Central memory CD8-positive, alpha-beta T cell (primary cell): ENCODE results near the gene STRIP2.
"Not testable (repeated sequence)": the region's sequence is repeated elsewhere in the genome, so short reads cannot be mapped to it uniquely, and the experiment has no call there.

Experiments used
- ATAC-seq: fragments of 150-1000 bp; cut with Tn5 transposase; replicated peaks from 2 replicates; pipeline ENCODE4 v1.10.0; 2022; ENCODE audit warnings: mild to moderate bottlenecking, moderate FRiP score, moderate number of reproducible peaks; ENCODE audit not compliant: poor library complexity, severe bottlenecking; ENCODE audit errors: extremely low read depth
- DNase-seq, 2 donors: peaks; one replicate each; pipeline ENCODE4 v3.0.0; 2021; ENCODE audit warnings: low spot score in 2 of 2
- H3K27ac Mint-ChIP-seq: one replicate; pipeline ENCODE4 v1.8.0; 2022; ENCODE audit warnings: low read depth, mild to moderate bottlenecking, moderate library complexity, mixed read lengths
- H3K27me3 Mint-ChIP-seq: one replicate; pipeline ENCODE4 v1.8.0; 2022; ENCODE audit warnings: mixed read lengths
- H3K36me3 Mint-ChIP-seq: one replicate; pipeline ENCODE4 v1.8.0; 2022; ENCODE audit warnings: mild to moderate bottlenecking, moderate library complexity, mixed read lengths; ENCODE audit not compliant: insufficient read depth
- H3K4me1 Mint-ChIP-seq: one replicate; pipeline ENCODE4 v1.8.0; 2022; ENCODE audit warnings: mixed read lengths
- H3K4me3 Mint-ChIP-seq: one replicate; pipeline ENCODE4 v1.8.0; 2022; ENCODE audit warnings: mild to moderate bottlenecking, moderate library complexity, mixed read lengths
- H3K9me3 Mint-ChIP-seq: one replicate; pipeline ENCODE4 v1.8.0; 2022; ENCODE audit warnings: mixed read lengths

STRIP2 gene

GRCh38 chr7:129447445-129447844 is 13.2 kb downstream of the STRIP2 start:
- not testable (repeated sequence) for H3K36me3 Mint-ChIP-seq, H3K27ac Mint-ChIP-seq

DNA sequence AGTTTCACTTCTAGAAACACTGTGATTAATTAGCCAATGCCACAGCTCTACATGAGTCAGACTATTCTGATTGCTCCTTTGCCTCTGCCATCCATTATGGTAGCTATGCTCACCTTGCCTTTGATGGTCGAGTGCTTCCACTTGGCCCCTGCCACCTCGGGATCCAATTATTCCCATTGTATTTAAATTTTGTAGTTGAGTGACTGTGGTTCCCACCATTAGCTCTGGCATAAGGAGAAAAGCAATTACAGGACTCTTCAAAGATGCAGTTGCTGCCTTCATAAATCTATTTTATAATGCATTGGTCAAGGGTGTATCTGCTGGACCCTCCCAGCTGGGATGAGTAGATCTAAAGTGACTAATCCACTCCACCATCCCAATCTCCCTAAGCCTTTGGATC is 14.4 kb downstream of the STRIP2 start:
- not testable (repeated sequence) for H3K27me3 Mint-ChIP-seq, H3K4me1 Mint-ChIP-seq

More at GRCh38 chr7:129447445-129447844, 13.2 kb downstream of the STRIP2 start:
- H3K27me3 Mint-ChIP-seq, H3K4me3 Mint-ChIP-seq, ATAC-seq, H3K4me1 Mint-ChIP-seq, H3K9me3 Mint-ChIP-seq, DNase-seq: not testable (repeated sequence)

DNA sequence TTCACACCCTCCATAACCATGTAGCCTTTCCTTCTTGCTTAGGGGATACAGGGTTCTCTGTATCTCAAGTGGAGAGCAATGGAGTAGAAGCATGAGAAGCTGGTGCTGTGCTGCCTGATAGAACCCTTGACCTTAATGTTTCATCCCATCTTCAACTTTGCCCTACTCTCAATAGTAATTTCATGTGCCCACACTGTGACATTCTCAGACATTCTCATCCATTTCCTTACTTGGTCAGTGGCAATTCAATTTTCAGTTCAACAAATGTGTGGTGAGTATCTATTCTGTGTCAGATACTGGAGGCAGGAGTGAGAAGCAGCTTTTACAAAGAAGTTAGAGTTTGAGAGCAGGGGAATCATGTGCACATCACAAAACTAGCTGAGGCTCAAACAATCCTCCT is 16.1 kb downstream of the STRIP2 start:
- no peak for DNase-seq
- no peaks in the 10 kb centered on the region for H3K36me3 Mint-ChIP-seq
- no peak for ATAC-seq
- no peak overlapping the region for H3K27ac Mint-ChIP-seq
- no peaks in the 10 kb centered on the region for H3K9me3 Mint-ChIP-seq
- no peaks in the 10 kb centered on the region for H3K27me3 Mint-ChIP-seq
- no peaks in the 10 kb centered on the region for H3K4me1 Mint-ChIP-seq
- H3K4me3 Mint-ChIP-seq, result no peak overlapping the region

More for the DNA sequence above, 14.4 kb downstream of the STRIP2 start:
- DNase-seq, ATAC-seq, H3K27ac Mint-ChIP-seq, H3K4me3 Mint-ChIP-seq, H3K36me3 Mint-ChIP-seq, H3K9me3 Mint-ChIP-seq: not testable (repeated sequence)

GRCh38 chr7:129452589-129453231 is 18.5 kb downstream of the STRIP2 start:
- Mint-ChIP-seq H3K9me3 (no peaks in the 10 kb centered on the region), H3K4me1 (no peaks in the 10 kb centered on the region), H3K4me3 (no peak overlapping the region), H3K36me3 (no peaks in the 10 kb centered on the region), H3K27ac (no peak overlapping the region), H3K27me3 (no peaks in the 10 kb centered on the region)
- no peak for DNase-seq
- ATAC-seq, result no peak

DNA sequence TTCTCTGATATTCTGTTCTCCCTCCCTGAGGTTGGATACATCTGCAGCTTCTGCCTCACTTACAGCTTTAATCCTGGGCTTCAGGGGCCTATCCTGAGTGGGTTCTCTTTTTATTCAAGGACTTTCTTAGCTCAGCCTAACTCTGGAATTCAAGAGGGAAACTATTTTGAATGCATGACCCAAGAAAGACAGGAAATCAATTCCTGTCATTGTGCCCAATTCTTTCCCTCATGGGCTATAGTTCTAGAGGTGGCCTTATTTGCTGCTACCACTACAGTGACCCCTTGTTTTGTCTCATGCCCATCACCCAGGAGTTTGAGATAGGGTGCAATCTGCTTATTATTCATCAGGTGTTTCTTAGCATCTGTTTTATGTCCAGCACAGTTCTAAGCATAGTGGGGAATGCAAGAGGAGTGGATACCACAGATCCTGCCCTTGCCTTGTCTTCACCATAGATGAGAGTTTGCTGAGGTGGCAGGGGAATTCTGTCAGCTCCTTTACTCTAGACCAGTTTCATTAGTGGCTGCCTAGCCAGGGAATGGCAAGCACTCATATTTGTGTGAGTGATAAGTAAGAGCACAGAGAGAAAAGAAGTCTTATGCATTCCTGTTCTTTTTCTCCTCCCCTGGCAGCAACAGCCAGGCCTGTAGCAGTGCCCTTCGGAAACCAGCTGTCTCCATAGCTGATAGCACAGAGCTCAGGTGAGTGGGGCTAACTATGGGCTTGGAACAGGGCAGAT is 19.4 kb downstream of the STRIP2 start:
- H3K4me3 Mint-ChIP-seq, result no peak overlapping the region
- H3K36me3 Mint-ChIP-seq, result no peaks in the 10 kb centered on the region
- H3K9me3 Mint-ChIP-seq, result no peaks in the 10 kb centered on the region
- no peak for DNase-seq
- ATAC-seq, result no peak
- H3K4me1 Mint-ChIP-seq, result no peaks in the 10 kb centered on the region
- H3K27me3 Mint-ChIP-seq, result no peaks in the 10 kb centered on the region
- no peak overlapping the region for H3K27ac Mint-ChIP-seq

- no peaks in the 10 kb centered on the region for H3K4me1 Mint-ChIP-seq
- H3K36me3 Mint-ChIP-seq, result no peaks in the 10 kb centered on the region
- no peak overlapping the region for H3K27ac Mint-ChIP-seq
- DNase-seq (no peak), ATAC-seq (no peak)
- no peak overlapping the region for H3K4me3 Mint-ChIP-seq
- no peaks in the 10 kb centered on the region for H3K9me3 Mint-ChIP-seq
- no peaks in the 10 kb centered on the region for H3K27me3 Mint-ChIP-seq
These were observed 20.0 kb downstream of the STRIP2 start for GRCh38 chr7:129454249-129454551.

- Mint-ChIP-seq H3K4me1 (no peaks in the 10 kb centered on the region), H3K36me3 (no peaks in the 10 kb centered on the region), H3K9me3 (no peaks in the 10 kb centered on the region), H3K27me3 (no peaks in the 10 kb centered on the region), H3K4me3 (no peak overlapping the region), H3K27ac (no peak overlapping the region)
- no peak for DNase-seq
- ATAC-seq, result no peak
These were observed 22.2 kb downstream of the STRIP2 start for GRCh38 chr7:129456421-129456820.

- Mint-ChIP-seq H3K36me3 (no peaks in the 10 kb centered on the region), H3K9me3 (no peaks in the 10 kb centered on the region), H3K4me1 (no peaks in the 10 kb centered on the region), H3K4me3 (no peak overlapping the region), H3K27ac (no peak overlapping the region), H3K27me3 (no peaks in the 10 kb centered on the region)
- no peak for DNase-seq
- ATAC-seq, result no peak
These were observed 22.9 kb downstream of the STRIP2 start for GRCh38 chr7:129457101-129457500.

- no peaks in the 10 kb centered on the region for H3K9me3 Mint-ChIP-seq
- DNase-seq (no peak), ATAC-seq (no peak)
- no peaks in the 10 kb centered on the region for H3K4me1 Mint-ChIP-seq
- H3K27me3 Mint-ChIP-seq, result no peaks in the 10 kb centered on the region
- H3K36me3 Mint-ChIP-seq, result no peaks in the 10 kb centered on the region
- H3K4me3 Mint-ChIP-seq, result no peak overlapping the region
- H3K27ac Mint-ChIP-seq, result no peak overlapping the region
These were observed 23.9 kb downstream of the STRIP2 start for GRCh38 chr7:129458171-129458570.

GRCh38 chr7:129461809-129462208 is 27.6 kb downstream of the STRIP2 start:
- Mint-ChIP-seq H3K9me3 (no peaks in the 10 kb centered on the region), H3K36me3 (no peaks in the 10 kb centered on the region), H3K4me3 (no peak overlapping the region), H3K27me3 (no peaks in the 10 kb centered on the region), H3K27ac (no peak overlapping the region), H3K4me1 (no peaks in the 10 kb centered on the region)
- no peak for DNase-seq
- no peak for ATAC-seq

- no peaks in the 10 kb centered on the region for H3K36me3 Mint-ChIP-seq
- no peak overlapping the region for H3K4me3 Mint-ChIP-seq
- no peak for ATAC-seq
- H3K27ac Mint-ChIP-seq, result no peak overlapping the region
- no peak for DNase-seq
- H3K27me3 Mint-ChIP-seq, result no peaks in the 10 kb centered on the region
- no peaks in the 10 kb centered on the region for H3K9me3 Mint-ChIP-seq
- H3K4me1 Mint-ChIP-seq, result no peaks in the 10 kb centered on the region
These were observed 28.2 kb downstream of the STRIP2 start for GRCh38 chr7:129462420-129462819.

GRCh38 chr7:129464194-129464593 is 30.0 kb downstream of the STRIP2 start:
- H3K9me3 Mint-ChIP-seq, result no peaks in the 10 kb centered on the region
- H3K27ac Mint-ChIP-seq, result no peak overlapping the region

GRCh38 chr7:129465080-129465479 is 30.8 kb downstream of the STRIP2 start:
- DNase-seq, result no peak
- H3K27ac Mint-ChIP-seq, result no peak overlapping the region
- no peaks in the 10 kb centered on the region for H3K4me1 Mint-ChIP-seq
- H3K4me3 Mint-ChIP-seq, result no peak overlapping the region
- no peaks in the 10 kb centered on the region for H3K9me3 Mint-ChIP-seq
- H3K36me3 Mint-ChIP-seq, result no peaks in the 10 kb centered on the region
- H3K27me3 Mint-ChIP-seq, result no peaks in the 10 kb centered on the region
- no peak for ATAC-seq

More at GRCh38 chr7:129464194-129464593, 30.0 kb downstream of the STRIP2 start:
- no peak for ATAC-seq
- no peak for DNase-seq
- Mint-ChIP-seq H3K4me1 (no peaks in the 10 kb centered on the region), H3K36me3 (no peaks in the 10 kb centered on the region), H3K27me3 (no peaks in the 10 kb centered on the region), H3K4me3 (no peak overlapping the region)
